IMR-90 (cell line): Measurements from ENCODE around the gene ANGEL1. TPM values are rescaled to one million over a fixed set of nuclear protein-coding genes. Genes with fewer than 3 reads are reported as not detected.

Source experiments
- ATAC-seq: fragments of 200-7000 bp; cut with Tn5 transposase; 2 replicates; pipeline ENCODE4 v1.9.1; 2020; ENCODE audit warnings: low read depth, mild to moderate bottlenecking, moderate library complexity
- BruUV-seq: library from RNA; stranded (reverse); fragments of 400-500 nt; replicated peaks from 2 replicates; lab custom pipeline; 2021; lab: Mats Ljungman, UMichigan
- CTCF ChIA-PET: fragments of 300-600 bp; formaldehyde crosslinking; extraction: SDS; loops from one replicate; lab custom pipeline; 2021; ENCODE audit warnings: antibody characterized with exemption; lab: Yijun Ruan, JAX
- POLR2A ChIA-PET: fragments of 300-600 bp; sonication (Branson Sonifier 250); formaldehyde crosslinking; loops from one replicate; lab custom pipeline; 2022; ENCODE audit warnings: antibody characterized with exemption; ENCODE audit not compliant: unreplicated experiment; lab: Charles Lee
- DNase-seq: peaks from one replicate; pipeline ENCODE4 v3.0.0; 2013
- H2AFZ ChIP-seq: replicated peaks from 2 replicates; pipeline ENCODE3; 2013; ENCODE audit warnings: low read length, mild to moderate bottlenecking; ENCODE audit not compliant: poor library complexity
- H2AK5ac ChIP-seq: 2 replicates; pipeline ENCODE4 v1.6.1; 2013; ENCODE audit warnings: low read depth, low read length, inconsistent platforms
- H2AK9ac ChIP-seq: replicated peaks from 2 replicates; pipeline ENCODE3; 2013; ENCODE audit warnings: mild to moderate bottlenecking, low read depth, low read length, moderate library complexity; ENCODE audit not compliant: poor library complexity
- H2BK120ac ChIP-seq: 2 replicates; pipeline ENCODE4 v1.6.1; 2013; ENCODE audit warnings: low read depth, low read length, inconsistent platforms
- H2BK15ac ChIP-seq: 3 replicates; pipeline ENCODE4 v1.6.1; 2013; ENCODE audit warnings: low read depth, low read length, inconsistent platforms
- H2BK20ac ChIP-seq: 2 replicates; pipeline ENCODE4 v1.6.1; 2013; ENCODE audit warnings: low read depth, mild to moderate bottlenecking, inconsistent platforms, low read length, moderate library complexity
- H2BK5ac ChIP-seq: 2 replicates; pipeline ENCODE4 v1.6.1; 2013; ENCODE audit warnings: mild to moderate bottlenecking, low read depth, low read length, inconsistent platforms; ENCODE audit not compliant: poor library complexity, severe bottlenecking
- H3K14ac ChIP-seq: replicated peaks from 2 replicates; pipeline ENCODE4 v1.6.1; 2013; ENCODE audit warnings: low read depth, low read length, inconsistent platforms
- H3K18ac ChIP-seq: 2 replicates; pipeline ENCODE4 v1.6.1; 2013; ENCODE audit warnings: low read depth, low read length, control low read depth
- H3K23ac ChIP-seq: 2 replicates; pipeline ENCODE4 v1.6.1; 2013; ENCODE audit warnings: low read depth, low read length, inconsistent platforms
- H3K27ac ChIP-seq: 2 replicates; pipeline ENCODE4 v1.5.1; 2013; ENCODE audit warnings: mild to moderate bottlenecking, control low read depth, low read length; ENCODE audit not compliant: insufficient read depth
- H3K27me3 ChIP-seq: 2 replicates; pipeline ENCODE4 v1.6.1; 2013; ENCODE audit warnings: low read length; ENCODE audit not compliant: control insufficient read depth, insufficient read depth
- H3K36me3 ChIP-seq: 2 replicates; pipeline ENCODE4 v1.6.1; 2013; ENCODE audit warnings: low read length, mixed read lengths; ENCODE audit not compliant: control insufficient read depth, insufficient read depth
- H3K4ac ChIP-seq: 2 replicates; pipeline ENCODE4 v1.6.1; 2013; ENCODE audit warnings: low read depth, low read length, inconsistent platforms
- H3K4me1 ChIP-seq: 2 replicates; pipeline ENCODE4 v1.6.1; 2013; ENCODE audit warnings: low read length, mixed read lengths; ENCODE audit not compliant: control insufficient read depth, insufficient read depth
- H3K4me2 ChIP-seq: 2 replicates; pipeline ENCODE4 v1.6.1; 2013; ENCODE audit warnings: low read depth, mild to moderate bottlenecking, control low read depth, low read length, moderate library complexity
- H3K4me3 ChIP-seq: 2 replicates; pipeline ENCODE4 v1.5.1; 2013; ENCODE audit warnings: low read depth, mild to moderate bottlenecking, control low read depth, low read length, moderate library complexity; ENCODE audit not compliant: insufficient read depth
- H3K56ac ChIP-seq: 2 replicates; pipeline ENCODE4 v1.6.1; 2013; ENCODE audit warnings: low read length, inconsistent platforms; ENCODE audit not compliant: insufficient read depth; ENCODE audit errors: extremely low read depth
- H3K79me1 ChIP-seq, 2 experiments: 2 replicates each; pipeline ENCODE4 v1.6.1; 2013; ENCODE audit warnings: low read length in 2 of 2, inconsistent platforms in 1 of 2, low read depth in 1 of 2
- H3K9ac ChIP-seq: 2 replicates; pipeline ENCODE4 v1.6.1; 2013; ENCODE audit warnings: low read depth, low read length, control low read depth
- H3K9me1 ChIP-seq: 2 replicates; pipeline ENCODE4 v1.6.1; 2013; ENCODE audit warnings: low read length, inconsistent platforms; ENCODE audit not compliant: insufficient read depth
- H3K9me3 ChIP-seq: 2 replicates; pipeline ENCODE4 v1.6.1; 2013; ENCODE audit warnings: low read length; ENCODE audit not compliant: control insufficient read depth, insufficient read depth
- H4K20me1 ChIP-seq: 2 replicates; pipeline ENCODE4 v1.6.1; 2013; ENCODE audit warnings: low read length, inconsistent platforms; ENCODE audit not compliant: insufficient read depth
- H4K5ac ChIP-seq: 2 replicates; pipeline ENCODE4 v1.6.1; 2013; ENCODE audit warnings: mild to moderate bottlenecking, low read depth, low read length, control low read depth
- H4K8ac ChIP-seq, 2 experiments: 2 replicates each; pipeline ENCODE4 v1.6.1; 2013; ENCODE audit warnings: low read depth in 2 of 2, low read length in 2 of 2, control low read depth in 1 of 2, inconsistent platforms in 1 of 2
- H4K91ac ChIP-seq: 2 replicates; pipeline ENCODE4 v1.6.1; 2013; ENCODE audit warnings: low read depth, low read length, inconsistent platforms; ENCODE audit not compliant: insufficient read depth
- CEBPB ChIP-seq: IDR thresholded peaks from 2 replicates; pipeline ENCODE4 v1.6.1; 2012; ENCODE audit warnings: low read depth, low read length, improper control_type of control experiment
- CHD1 ChIP-seq: IDR thresholded peaks from 2 replicates; pipeline ENCODE4 v1.6.1; 2012; ENCODE audit warnings: low read depth, low read length, improper control_type of control experiment
- ELK1 ChIP-seq: fragments of 150-350 bp; IDR thresholded peaks from 2 replicates; pipeline ENCODE4 v1.6.1; 2016; ENCODE audit warnings: low read depth, mild to moderate bottlenecking, low read length, moderate library complexity, borderline replicate concordance
- MAZ ChIP-seq: IDR thresholded peaks from 2 replicates; pipeline ENCODE4 v1.6.1; 2012; ENCODE audit warnings: low read depth, mild to moderate bottlenecking, low read length, improper control_type of control experiment, moderate library complexity, borderline replicate concordance
- NFE2L2 ChIP-seq: fragments of 150-350 bp; IDR thresholded peaks from 2 replicates; pipeline ENCODE4 v1.6.1; 2016; ENCODE audit warnings: low read depth, mild to moderate bottlenecking, low read length
- POLR2A ChIP-seq: IDR thresholded peaks from 2 replicates; pipeline ENCODE4 v1.6.1; 2012; ENCODE audit warnings: mild to moderate bottlenecking, low read depth, low read length
- RAD21 ChIP-seq: IDR thresholded peaks from 2 replicates; pipeline ENCODE4 v1.6.1; 2012; ENCODE audit warnings: low read length, improper control_type of control experiment
- RCOR1 ChIP-seq: IDR thresholded peaks from 2 replicates; pipeline ENCODE4 v1.6.1; 2012; ENCODE audit warnings: mild to moderate bottlenecking, low read length, improper control_type of control experiment; ENCODE audit not compliant: insufficient replicate concordance
- RFX5 ChIP-seq: IDR thresholded peaks from 2 replicates; pipeline ENCODE4 v1.8.0; 2012; ENCODE audit warnings: low read depth, mild to moderate bottlenecking, low read length, moderate library complexity
- SMC3 ChIP-seq: fragments of 150-350 bp; IDR thresholded peaks from 2 replicates; pipeline ENCODE4 v1.6.1; 2016; ENCODE audit warnings: low read depth, mild to moderate bottlenecking, antibody characterized with exemption, low read length, moderate library complexity
- USF2 ChIP-seq: fragments of 150-350 bp; IDR thresholded peaks from 2 replicates; pipeline ENCODE4 v1.6.1; 2017; ENCODE audit warnings: mild to moderate bottlenecking, antibody characterized with exemption, low read length, low read depth
- WGBS, 2 experiments: methylation state at CpG; one replicate each; pipeline versions ENCODE4 v1.1.5 to v1.1.7; 2013; ENCODE audit warnings: missing lambda C conversion rate in 2 of 2; ENCODE audit not compliant: insufficient read length in 1 of 2; ENCODE audit errors: extremely low coverage in 2 of 2; 5-methylcytosine and 5-hydroxymethylcytosine counted together
- dilution Hi-C: fragments of 300-500 bp; cut with HindIII; formaldehyde crosslinking; loops from one replicate; pipeline ENCODE4 v1.14.3; 2018; ENCODE audit warnings: low sequenced_read_pairs; ENCODE audit not compliant: unreplicated experiment
- in situ Hi-C: fragments of 300-500 bp; cut with MboI; formaldehyde crosslinking; loops from 3 replicates; pipeline ENCODE4 v1.14.3; 2019; ENCODE audit warnings: low sequenced_read_pairs, inconsistent platforms, mixed read lengths
- intact Hi-C: fragments of 100-400 bp; cut with micrococcal nuclease; formaldehyde crosslinking; loops from 2 replicates; pipeline ENCODE4 v1.10.0; 2022
- polyA plus RNA-seq, 3 experiments: library from polyadenylated mRNA; depleted of rRNA; stranded (reverse); fragments of >200 nt; gene quantifications; 2 replicates each; pipeline ENCODE4 v1.2.3, GENCODE V29; 2012; ENCODE audit warnings: low replicate concordance in 1 of 3
- total RNA-seq: library from RNA; depleted of rRNA; stranded (reverse); fragments of >200 nt; gene quantifications from 2 replicates; pipeline ENCODE4 v1.2.3, GENCODE V29; 2012

The ANGEL1 gene
- total and polyA plus RNA-seq, 2 of the 4 experiments (the other 2 are of a cell fraction): 4.1 to 10.0 TPM

- Histone ChIP-seq H3K4me1 (no peaks in the 10 kb centered on the region), H3K36me3 (peaks cover 6% of the 10 kb centered on the region), H4K91ac (no peak overlapping the region), H3K23ac (no peak overlapping the region), H4K5ac (no peak overlapping the region), H2AK5ac (no peak overlapping the region), H2BK120ac (no peak overlapping the region), H4K20me1 (no peaks in the 10 kb centered on the region), H3K18ac (no peak overlapping the region), H3K27me3 (peaks cover 2% of the 10 kb centered on the region; the same call in 1 of the 2 replicates), H2BK5ac (no peak overlapping the region), H3K9ac (no peak overlapping the region; the same call in 1 of the 2 replicates), H2AK9ac (no peak overlapping the region), H3K14ac (no peak overlapping the region), H2AFZ (no peak overlapping the region), H2BK20ac (no peak overlapping the region), H3K27ac (no peak overlapping the region), H3K56ac (no peak overlapping the region), H4K8ac (no peak overlapping the region), H3K79me1 (0 out of 4 replicates have a peak, but pooled peaks cover 0 to 8% of the 10 kb centered on the region in 2 experiments), H3K4me3 (peak overlapping the region; percentile 56; the same call in 1 of the 2 replicates), H3K9me1 (peaks cover 3% of the 10 kb centered on the region; the same call in 1 of the 2 replicates), H3K4me2 (peak overlapping the region; percentile 99), H3K9me3 (no peaks in the 10 kb centered on the region), H2BK15ac (no peak overlapping the region), H3K4ac (no peak overlapping the region)
- dilution Hi-C loops: no loop called here
- intact Hi-C loops: loop anchor here (1.0 kb wide), 2 partner anchors 50 to 101 kb away; partner anchors contain the start of gene VASH1
- in situ Hi-C loops: no loop called here
- DNase-seq (peak; percentile 52), ATAC-seq (peak; percentile 35)
- TF ChIP-seq RFX5 (no peak), NFE2L2 (no peak), ELK1 (no peak), USF2 (no peak), MAZ (no peak), CHD1 (no peak), CEBPB (no peak), POLR2A (no peak), RCOR1 (no peak), SMC3 (no peak), RAD21 (no peak)
- POLR2A ChIA-PET: no interaction called here
- WGBS, 2 experiments: no CpG with 5 or more reads among the region's 4 CpGs
- CTCF ChIA-PET: interaction anchor here (0.7 to 2.1 kb wide), 4 partner anchors 9 to 1091 kb away, joined by 3 to 15 read pairs (median 4); no protein-coding TSS in a partner anchor
- BruUV-seq: no TSS peak
These were observed 1.1 kb downstream of the ANGEL1 start for GRCh38 chr14:76811561-76811960.
